K562 (cell line): ENCODE measurements around the gene LZTR1. TPM values are rescaled to one million over a fixed set of nuclear protein-coding genes. Genes with fewer than 3 reads are reported as not detected.

Experiments
- BRD9 ChIP-seq: fragments of 450-650 bp; IDR thresholded peaks from 2 replicates; pipeline ENCODE4 v1.6.1; 2018; ENCODE audit warnings: low read depth; ENCODE audit not compliant: partially characterized antibody
- E2F3 ChIP-seq: fragments of 250-450 bp; sonication (Bioruptor Pico); IDR thresholded peaks from 2 replicates; pipeline ENCODE4 v1.4.0; 2020; ENCODE audit warnings: mild to moderate bottlenecking
- FOS ChIP-seq: IDR thresholded peaks from 3 replicates; pipeline ENCODE4 v1.6.1; 2011; ENCODE audit not compliant: insufficient read length; ENCODE audit errors: extremely low read depth
- IFI16 ChIP-seq: fragments of 250-450 bp; sonication (Bioruptor Pico); IDR thresholded peaks from 2 replicates; pipeline ENCODE4 v2.1.2; 2022; ENCODE audit warnings: mild to moderate bottlenecking, inconsistent platforms
- ZNF57 ChIP-seq: fragments of 450-650 bp; formaldehyde crosslinking; IDR thresholded peaks from 2 replicates; pipeline ENCODE4 v1.4.0; 2020; ENCODE audit warnings: mild to moderate bottlenecking, moderate library complexity
- ZNF586 ChIP-seq: fragments of 450-650 bp; formaldehyde crosslinking; conservative IDR thresholded peaks from 2 replicates; pipeline ENCODE4 v1.4.0; 2020; ENCODE audit warnings: mild to moderate bottlenecking, moderate library complexity
- ZSCAN32 ChIP-seq: fragments of 450-650 bp; formaldehyde crosslinking; IDR thresholded peaks from 2 replicates; pipeline ENCODE4 v1.4.0; 2020; ENCODE audit warnings: mild to moderate bottlenecking, moderate library complexity
- polyA plus RNA-seq, 8 experiments: library from polyadenylated mRNA; depleted of rRNA in 4 of 8; stranded (reverse) in 5 of 8; unstranded in 3 of 8; fragments of >200 nt; fragmentation: Nextera tagmentation in 2 of 8; fragmentation: Illumina TruSeq in 1 of 8; extraction: Ambion mirVana in 2 of 8; extraction: Trizol in 1 of 8; gene quantifications; 2 replicates each; pipeline versions ENCODE4 v1.2.1 to v1.2.3, GENCODE V29; 2011 to 2014; ENCODE audit warnings: inconsistent platforms in 1 of 8, missing spikeins in 1 of 8
- total RNA-seq, 7 experiments: library from RNA; depleted of rRNA in 6 of 7; stranded (reverse); fragments of >200 nt in 6 of 7; fragmentation: Illumina TruSeq in 2 of 7; extraction: Trizol in 2 of 7; gene quantifications; 2 replicates each; pipeline versions ENCODE4 v1.2.1 to v1.2.3, GENCODE V29; 2011 to 2021; ENCODE audit warnings: low replicate concordance in 1 of 7
- TF ChIP-seq, protein P1 (sequence below), 2 experiments: fragments of 450-650 bp; formaldehyde crosslinking in 1 of 2; IDR thresholded peaks; 2 replicates each; pipeline versions ENCODE4 v1.4.0 to v1.6.1; 2014 to 2020; ENCODE audit warnings: mild to moderate bottlenecking in 2 of 2, borderline replicate concordance in 1 of 2, low read depth in 1 of 2
- TF ChIP-seq, protein P2 (sequence below): fragments of 250-450 bp; sonication (Bioruptor Pico); IDR thresholded peaks from 2 replicates; pipeline ENCODE4 v1.9.0; 2021; ENCODE audit warnings: mild to moderate bottlenecking, inconsistent platforms

Gene LZTR1
- total and polyA plus RNA-seq, 9 of the 15 experiments (the other 6 are each of a cell fraction or from before 2014, with no cell fraction given): 2.2 to 135 (median 63.0) TPM

DNA sequence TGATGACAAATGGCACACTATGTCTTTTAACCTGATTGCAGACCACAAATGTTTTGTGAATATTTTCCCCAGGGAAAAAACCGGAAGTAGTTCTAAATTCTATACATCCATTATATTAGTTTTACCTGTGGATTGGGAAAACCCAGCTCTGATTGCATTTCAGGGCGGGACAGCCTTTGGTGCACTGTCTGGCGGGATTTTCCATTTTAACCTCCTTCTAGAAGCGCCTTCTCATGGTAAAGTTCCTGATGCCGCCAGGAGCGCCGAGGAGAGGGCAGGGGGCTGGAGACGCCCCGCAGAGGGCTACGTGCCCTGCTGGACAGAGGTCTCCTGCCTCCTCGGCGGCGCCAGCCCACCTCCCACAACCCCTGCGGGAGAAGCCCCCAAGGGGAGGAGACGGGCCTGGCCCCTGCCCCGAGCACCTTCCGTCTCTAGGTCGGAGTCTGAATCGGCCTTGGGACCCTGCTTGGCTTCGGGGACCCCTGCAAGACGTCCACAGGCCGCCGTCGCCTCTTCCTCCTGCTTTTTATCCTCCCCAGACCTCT is 31.6 kb downstream of the LZTR1 start (continued):
- TF ChIP-seq, protein P1, sequence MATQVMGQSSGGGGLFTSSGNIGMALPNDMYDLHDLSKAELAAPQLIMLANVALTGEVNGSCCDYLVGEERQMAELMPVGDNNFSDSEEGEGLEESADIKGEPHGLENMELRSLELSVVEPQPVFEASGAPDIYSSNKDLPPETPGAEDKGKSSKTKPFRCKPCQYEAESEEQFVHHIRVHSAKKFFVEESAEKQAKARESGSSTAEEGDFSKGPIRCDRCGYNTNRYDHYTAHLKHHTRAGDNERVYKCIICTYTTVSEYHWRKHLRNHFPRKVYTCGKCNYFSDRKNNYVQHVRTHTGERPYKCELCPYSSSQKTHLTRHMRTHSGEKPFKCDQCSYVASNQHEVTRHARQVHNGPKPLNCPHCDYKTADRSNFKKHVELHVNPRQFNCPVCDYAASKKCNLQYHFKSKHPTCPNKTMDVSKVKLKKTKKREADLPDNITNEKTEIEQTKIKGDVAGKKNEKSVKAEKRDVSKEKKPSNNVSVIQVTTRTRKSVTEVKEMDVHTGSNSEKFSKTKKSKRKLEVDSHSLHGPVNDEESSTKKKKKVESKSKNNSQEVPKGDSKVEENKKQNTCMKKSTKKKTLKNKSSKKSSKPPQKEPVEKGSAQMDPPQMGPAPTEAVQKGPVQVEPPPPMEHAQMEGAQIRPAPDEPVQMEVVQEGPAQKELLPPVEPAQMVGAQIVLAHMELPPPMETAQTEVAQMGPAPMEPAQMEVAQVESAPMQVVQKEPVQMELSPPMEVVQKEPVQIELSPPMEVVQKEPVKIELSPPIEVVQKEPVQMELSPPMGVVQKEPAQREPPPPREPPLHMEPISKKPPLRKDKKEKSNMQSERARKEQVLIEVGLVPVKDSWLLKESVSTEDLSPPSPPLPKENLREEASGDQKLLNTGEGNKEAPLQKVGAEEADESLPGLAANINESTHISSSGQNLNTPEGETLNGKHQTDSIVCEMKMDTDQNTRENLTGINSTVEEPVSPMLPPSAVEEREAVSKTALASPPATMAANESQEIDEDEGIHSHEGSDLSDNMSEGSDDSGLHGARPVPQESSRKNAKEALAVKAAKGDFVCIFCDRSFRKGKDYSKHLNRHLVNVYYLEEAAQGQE (IDR thresholded peaks at IDR 0.05; ENCODE audit: borderline replicate concordance): no peak
- TF ChIP-seq, protein P1 (CRISPR knock-in tag; IDR thresholded peaks at IDR 0.05; ENCODE audit: low read depth): peak; percentile 87
- TF ChIP-seq ZNF586 (CRISPR knock-in tag) (0 out of 2 replicates have a peak, but pooled peaks have one; percentile 57), ZNF57 (CRISPR knock-in tag) (peak; percentile 86; the same call in 1 of the 2 replicates), ZSCAN32 (peak; percentile 81; the same call in 1 of the 2 replicates), IFI16 (CRISPR knock-in tag) (no peak), E2F3 (CRISPR knock-in tag) (peak; percentile 95), FOS (no peak), BRD9 (no peak)
- TF ChIP-seq, protein P2, sequence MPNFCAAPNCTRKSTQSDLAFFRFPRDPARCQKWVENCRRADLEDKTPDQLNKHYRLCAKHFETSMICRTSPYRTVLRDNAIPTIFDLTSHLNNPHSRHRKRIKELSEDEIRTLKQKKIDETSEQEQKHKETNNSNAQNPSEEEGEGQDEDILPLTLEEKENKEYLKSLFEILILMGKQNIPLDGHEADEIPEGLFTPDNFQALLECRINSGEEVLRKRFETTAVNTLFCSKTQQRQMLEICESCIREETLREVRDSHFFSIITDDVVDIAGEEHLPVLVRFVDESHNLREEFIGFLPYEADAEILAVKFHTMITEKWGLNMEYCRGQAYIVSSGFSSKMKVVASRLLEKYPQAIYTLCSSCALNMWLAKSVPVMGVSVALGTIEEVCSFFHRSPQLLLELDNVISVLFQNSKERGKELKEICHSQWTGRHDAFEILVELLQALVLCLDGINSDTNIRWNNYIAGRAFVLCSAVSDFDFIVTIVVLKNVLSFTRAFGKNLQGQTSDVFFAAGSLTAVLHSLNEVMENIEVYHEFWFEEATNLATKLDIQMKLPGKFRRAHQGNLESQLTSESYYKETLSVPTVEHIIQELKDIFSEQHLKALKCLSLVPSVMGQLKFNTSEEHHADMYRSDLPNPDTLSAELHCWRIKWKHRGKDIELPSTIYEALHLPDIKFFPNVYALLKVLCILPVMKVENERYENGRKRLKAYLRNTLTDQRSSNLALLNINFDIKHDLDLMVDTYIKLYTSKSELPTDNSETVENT (CRISPR knock-in tag): peak; percentile 97
